Ascending aorta (tissue), 2 donors: ENCODE data around the gene SLX4. TPM values are rescaled to one million over a fixed set of nuclear protein-coding genes. Genes with fewer than 3 reads are reported as not detected.

Experiments
- DNase-seq, 2 donors: peaks; one replicate each; pipeline ENCODE4 v3.0.0-alpha.2; 2019; ENCODE audit warnings: low spot score in 2 of 2
- H3K27ac ChIP-seq, 2 donors: fragments of 200-600 bp; sonication (generic); one replicate each; pipeline ENCODE4 v1.5.1; 2016 to 2017; ENCODE audit warnings: mild to moderate bottlenecking in 1 of 2
- H3K27me3 ChIP-seq: fragments of 200-600 bp; sonication (generic); one replicate; pipeline ENCODE4 v1.5.1; 2017
- H3K36me3 ChIP-seq, 2 donors: fragments of 200-600 bp; sonication (generic); one replicate each; pipeline ENCODE4 v1.5.1; 2016
- H3K4me1 ChIP-seq, 2 donors: fragments of 200-600 bp; sonication (generic); one replicate each; pipeline ENCODE4 v1.5.1; 2016 to 2017; ENCODE audit warnings: mild to moderate bottlenecking in 1 of 2
- H3K4me3 ChIP-seq, 2 donors: fragments of 200-600 bp; sonication (generic); one replicate each; pipeline ENCODE4 v1.5.1; 2016 to 2017; ENCODE audit warnings: mild to moderate bottlenecking in 1 of 2
- H3K9me3 ChIP-seq, 2 donors: fragments of 200-600 bp; sonication (generic); one replicate each; pipeline ENCODE4 v1.5.1; 2016
- CTCF ChIP-seq, 3 experiments: fragments of 200-600 bp in 2 of 3; fragments of 450-650 bp in 1 of 3; sonication (generic) in 2 of 3; IDR thresholded peaks; one replicate each; pipeline ENCODE4 v1.5.1; 2016 to 2019; ENCODE audit warnings: antibody characterized with exemption in 3 of 3, mild to moderate bottlenecking in 1 of 3, moderate library complexity in 1 of 3
- intact Hi-C: fragments of 100-400 bp; cut with DNase I; formaldehyde crosslinking; loops from one replicate; pipeline ENCODE4 v1.15.1; 2023
- total RNA-seq: library from RNA; depleted of rRNA; stranded (reverse); fragments of >200 nt; gene quantifications from one replicate; pipeline ENCODE4 v1.1.0, GENCODE V29; 2016

The SLX4 gene
- total RNA-seq, 1 donor from 2014 or later, result 3.4 TPM

DNA sequence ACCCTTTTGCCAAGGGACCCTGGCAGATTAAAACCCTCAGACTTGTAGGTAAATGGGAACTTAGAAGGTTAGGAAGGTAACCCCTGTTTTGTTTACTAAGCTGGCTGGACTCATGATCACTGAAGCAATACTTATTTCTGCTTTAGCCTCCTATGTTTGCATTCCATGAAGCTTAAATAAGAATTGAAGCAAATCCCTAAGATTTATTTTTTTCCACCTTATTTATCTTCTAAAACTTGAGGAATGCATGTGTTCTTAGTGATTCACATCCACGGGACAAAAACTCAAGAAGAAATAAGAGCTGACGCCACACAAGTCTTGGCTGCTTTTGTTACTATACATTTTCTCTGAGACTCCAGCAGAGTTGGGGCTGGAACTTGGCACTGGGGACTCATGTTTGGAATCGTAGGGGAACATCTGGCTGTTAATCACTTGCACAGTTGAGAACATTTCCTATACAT, 75.1 kb downstream of the SLX4 start:
- Histone ChIP-seq H3K9me3 (no peaks in the 10 kb centered on the region), H3K4me3 (no peak overlapping the region), H3K4me1 (peaks cover 0 to 19% of the 10 kb centered on the region in 2 donors), H3K27me3 (no peaks in the 10 kb centered on the region), H3K36me3 (peaks cover 17 to 26% of the 10 kb centered on the region in 2 donors), H3K27ac (peak overlapping the region; percentile 68 to 69)
- DNase-seq, result no peak
- intact Hi-C loops, result no loop called here
- TF ChIP-seq CTCF (IDR thresholded peaks at IDR 0.05), result no peak

DNA sequence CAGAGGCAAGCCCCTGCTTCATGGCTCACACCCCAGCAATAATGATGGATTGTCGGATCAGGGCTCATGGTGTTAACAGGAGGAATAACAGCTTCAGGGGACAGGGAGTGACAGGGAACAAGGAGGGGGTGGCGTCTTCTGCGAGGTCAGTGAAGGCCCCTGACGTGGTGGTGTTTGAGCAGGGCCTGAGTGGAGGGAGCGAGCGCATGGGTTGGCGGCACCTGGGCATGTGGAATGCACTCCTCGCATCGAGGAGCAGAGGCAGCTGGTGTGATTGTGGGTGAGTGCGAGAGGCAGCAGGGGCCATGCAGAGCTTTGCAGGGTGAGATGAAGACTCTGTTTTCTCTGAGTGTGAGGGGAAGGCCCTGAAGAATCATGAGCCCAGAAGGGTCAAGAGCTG, 77.3 kb downstream of the SLX4 start:
- no peak overlapping the region for H3K4me3 ChIP-seq
- H3K27me3 ChIP-seq, result no peaks in the 10 kb centered on the region
- peaks cover 27 to 38% of the 10 kb centered on the region in 2 donors for H3K36me3 ChIP-seq
- DNase-seq, result no peak
- no peaks in the 10 kb centered on the region for H3K9me3 ChIP-seq
- peaks cover 0 to 19% of the 10 kb centered on the region in 2 donors for H3K4me1 ChIP-seq
- intact Hi-C loops, result no loop called here
- H3K27ac ChIP-seq, result no peak overlapping the region
- no peak for TF ChIP-seq CTCF (IDR thresholded peaks at IDR 0.05)

GRCh38 chr16:3532741-3533140, 78.7 kb downstream of the SLX4 start:
- no peak for DNase-seq
- peaks cover 0 to 16% of the 10 kb centered on the region in 2 donors for H3K4me1 ChIP-seq
- H3K4me3 ChIP-seq, result no peak overlapping the region
- H3K9me3 ChIP-seq, result no peaks in the 10 kb centered on the region
- no peak for TF ChIP-seq CTCF (IDR thresholded peaks at IDR 0.05)
- no peaks in the 10 kb centered on the region for H3K27me3 ChIP-seq
- intact Hi-C loops, result no loop called here
- H3K36me3 ChIP-seq, result peaks cover 27 to 38% of the 10 kb centered on the region in 2 donors
- no peak overlapping the region for H3K27ac ChIP-seq

Other genes with a start within 250 kb of the SLX4 start
- 4.2 TPM for gene ZSCAN32, start 210.6 kb downstream of the SLX4 start, total RNA-seq
- 16.0 TPM for gene ZNF174, start 210.4 kb downstream of the SLX4 start, total RNA-seq
- 0.21 TPM for gene ZNF597, start 168.1 kb downstream of the SLX4 start, total RNA-seq
- gene NAA60, start 167.9 kb downstream of the SLX4 start, total RNA-seq, result 74.6 TPM
- gene C16orf90, start 116.1 kb downstream of the SLX4 start, total RNA-seq, result not detected
- gene CLUAP1, start 110.6 kb downstream of the SLX4 start, total RNA-seq, result 72.4 TPM
- gene NLRC3, start 34.2 kb downstream of the SLX4 start, total RNA-seq, result 2.1 TPM
- gene DNASE1, start 43.1 kb upstream of the SLX4 start, total RNA-seq, result 51.2 TPM
- 169 TPM for gene TRAP1, start 105.9 kb upstream of the SLX4 start, total RNA-seq